ENCODE data around the gene ILF3.

Gene ILF3

GRCh38 chr19:10653732-10654609 is at the start of gene ILF3:
Gene ILF3 (plus strand): TSS chr19:10654346. CDS start chr19:10670606, 16,260 bp downstream.
- Mint-ChIP-seq H3K4me1 (peaks cover 34% of the 10 kb centered on the region), H3K27ac (peak within 1 kb of the TSS; percentile 98), H3K4me3 (peak within 1 kb of the TSS; percentile 90), H3K9me3 (no peaks in the 10 kb centered on the region), H3K36me3 (peaks cover 70% of the 10 kb centered on the region)
- DNase-seq (ENCODE audit: low spot score in 2 of 2) (peak; percentile 97 to 100), ATAC-seq (peak; percentile 85)

GRCh38 chr19:10604460-10604980 is 49.6 kb upstream of the ILF3 start:
- Mint-ChIP-seq H3K36me3 (peaks cover 14% of the 10 kb centered on the region), H3K4me1 (peaks cover 18% of the 10 kb centered on the region), H3K9me3 (no peaks in the 10 kb centered on the region), H3K4me3 (peak overlapping the region; percentile 90), H3K27ac (peak overlapping the region; percentile 91)
- DNase-seq (ENCODE audit: low spot score in 2 of 2) (peak in 1 of 2 donors; percentile 58), ATAC-seq (no peak)

- Mint-ChIP-seq H3K27ac (no peak overlapping the region), H3K4me1 (peaks cover 21% of the 10 kb centered on the region)
- DNase-seq (ENCODE audit: low spot score in 2 of 2): no peak
These were observed 42.2 kb upstream of the ILF3 start for GRCh38 chr19:10611907-10612306.

GRCh38 chr19:10612499-10613119 is 41.5 kb upstream of the ILF3 start:
- DNase-seq (ENCODE audit: low spot score in 2 of 2): no peak
- no peaks in the 10 kb centered on the region for H3K9me3 Mint-ChIP-seq
- ATAC-seq: no peak
- H3K4me3 Mint-ChIP-seq: no peak overlapping the region
- no peak overlapping the region for H3K27ac Mint-ChIP-seq
- H3K36me3 Mint-ChIP-seq: peaks cover 32% of the 10 kb centered on the region
- peaks cover 26% of the 10 kb centered on the region for H3K4me1 Mint-ChIP-seq

More at GRCh38 chr19:10611907-10612306, 42.2 kb upstream of the ILF3 start:
- Mint-ChIP-seq H3K36me3 (peaks cover 27% of the 10 kb centered on the region), H3K4me3 (no peak overlapping the region), H3K9me3 (no peaks in the 10 kb centered on the region)
- ATAC-seq: no peak

- Mint-ChIP-seq H3K27ac (peak overlapping the region; percentile 86), H3K36me3 (peaks cover 52% of the 10 kb centered on the region), H3K9me3 (no peaks in the 10 kb centered on the region), H3K4me1 (peaks cover 31% of the 10 kb centered on the region), H3K4me3 (no peak overlapping the region)
- no peak for ATAC-seq
- no peak for DNase-seq (ENCODE audit: low spot score in 2 of 2)
These were observed 38.6 kb upstream of the ILF3 start for GRCh38 chr19:10615429-10616023.

GRCh38 chr19:10617409-10618121 is 36.6 kb upstream of the ILF3 start:
- ATAC-seq: no peak
- H3K4me1 Mint-ChIP-seq: peaks cover 42% of the 10 kb centered on the region
- no peaks in the 10 kb centered on the region for H3K9me3 Mint-ChIP-seq
- no peak overlapping the region for H3K4me3 Mint-ChIP-seq
- H3K36me3 Mint-ChIP-seq: peaks cover 62% of the 10 kb centered on the region
- H3K27ac Mint-ChIP-seq: peak overlapping the region; percentile 74
- no peak for DNase-seq (ENCODE audit: low spot score in 2 of 2)

- Mint-ChIP-seq H3K9me3 (no peaks in the 10 kb centered on the region), H3K36me3 (peaks cover 55% of the 10 kb centered on the region), H3K4me3 (no peak overlapping the region), H3K4me1 (peaks cover 45% of the 10 kb centered on the region), H3K27ac (no peak overlapping the region)
- no peak for DNase-seq (ENCODE audit: low spot score in 2 of 2)
- ATAC-seq: no peak
These were observed 35.3 kb upstream of the ILF3 start for GRCh38 chr19:10618846-10619245.

- peaks cover 45% of the 10 kb centered on the region for H3K36me3 Mint-ChIP-seq
- no peaks in the 10 kb centered on the region for H3K9me3 Mint-ChIP-seq
- DNase-seq (ENCODE audit: low spot score in 2 of 2) (no peak), ATAC-seq (no peak)
- peaks cover 49% of the 10 kb centered on the region for H3K4me1 Mint-ChIP-seq
- H3K4me3 Mint-ChIP-seq: no peak overlapping the region
- peak overlapping the region; percentile 81 for H3K27ac Mint-ChIP-seq
These were observed 33.4 kb upstream of the ILF3 start for GRCh38 chr19:10620786-10621185.

- H3K9me3 Mint-ChIP-seq: no peaks in the 10 kb centered on the region
- ATAC-seq (no peak), DNase-seq (ENCODE audit: low spot score in 2 of 2) (no peak)
- no peak overlapping the region for H3K4me3 Mint-ChIP-seq
- peaks cover 45% of the 10 kb centered on the region for H3K4me1 Mint-ChIP-seq
- peak overlapping the region; percentile 81 for H3K27ac Mint-ChIP-seq
- H3K36me3 Mint-ChIP-seq: peaks cover 52% of the 10 kb centered on the region
These were observed 32.2 kb upstream of the ILF3 start for GRCh38 chr19:10621966-10622365.

- no peaks in the 10 kb centered on the region for H3K9me3 Mint-ChIP-seq
- peaks cover 61% of the 10 kb centered on the region for H3K36me3 Mint-ChIP-seq
- peak overlapping the region; percentile 81 for H3K27ac Mint-ChIP-seq
- ATAC-seq (peak; percentile 65), DNase-seq (ENCODE audit: low spot score in 2 of 2) (no peak)
- no peak overlapping the region for H3K4me3 Mint-ChIP-seq
- peaks cover 36% of the 10 kb centered on the region for H3K4me1 Mint-ChIP-seq
These were observed 29.6 kb upstream of the ILF3 start for GRCh38 chr19:10624585-10624984.

- no peak within 1 kb of the TSS for H3K4me3 Mint-ChIP-seq
- H3K27ac Mint-ChIP-seq: peak within 1 kb of the TSS; percentile 88
- H3K4me1 Mint-ChIP-seq: peaks cover 36% of the 10 kb centered on the region
- H3K9me3 Mint-ChIP-seq: no peaks in the 10 kb centered on the region
- ATAC-seq (no peak), DNase-seq (ENCODE audit: low spot score in 2 of 2) (no peak)
- peaks cover 62% of the 10 kb centered on the region for H3K36me3 Mint-ChIP-seq
These were observed 29.0 kb upstream of the ILF3 start, which contains the start of gene SLC44A2 for GRCh38 chr19:10625003-10625761. Gene SLC44A2 (plus strand): TSS chr19:10625553. CDS start chr19:10625634, 81 bp downstream.

- no peak overlapping the region for H3K4me3 Mint-ChIP-seq
- H3K9me3 Mint-ChIP-seq: no peaks in the 10 kb centered on the region
- H3K4me1 Mint-ChIP-seq: peaks cover 32% of the 10 kb centered on the region
- no peak for DNase-seq (ENCODE audit: low spot score in 2 of 2)
- H3K27ac Mint-ChIP-seq: peak overlapping the region; percentile 88
- no peak for ATAC-seq
- peaks cover 62% of the 10 kb centered on the region for H3K36me3 Mint-ChIP-seq
These were observed 28.4 kb upstream of the ILF3 start for GRCh38 chr19:10625762-10626138.

- Mint-ChIP-seq H3K36me3 (peaks cover 100% of the 10 kb centered on the region), H3K4me1 (peaks cover 10% of the 10 kb centered on the region)
These were observed 22.3 kb upstream of the ILF3 start for GRCh38 chr19:10631874-10632273.

GRCh38 chr19:10634430-10634829 is 19.7 kb upstream of the ILF3 start:
- Mint-ChIP-seq H3K36me3 (peaks cover 100% of the 10 kb centered on the region), H3K4me3 (no peak overlapping the region), H3K4me1 (peaks cover 24% of the 10 kb centered on the region), H3K27ac (peak overlapping the region; percentile 50), H3K9me3 (no peaks in the 10 kb centered on the region)
- DNase-seq (ENCODE audit: low spot score in 2 of 2) (no peak), ATAC-seq (no peak)

More at GRCh38 chr19:10631874-10632273, 22.3 kb upstream of the ILF3 start:
- no peak for ATAC-seq
- Mint-ChIP-seq H3K27ac (no peak overlapping the region), H3K4me3 (no peak overlapping the region), H3K9me3 (no peaks in the 10 kb centered on the region)
- no peak for DNase-seq (ENCODE audit: low spot score in 2 of 2)

Data from stimulated activated effector memory CD8-positive, alpha-beta T cell treated with anti-CD3 and anti-CD28 coated beads, Interleukin-12 subunit alpha, Interleukin-12 subunit beta, amount 100 ng/mL, for 72 hours (primary cell).